Retina (tissue), 1 donor: ENCODE results near the gene PFN3.

Experiments used
- DNase-seq: peaks from one replicate; pipeline ENCODE4 v3.0.0-alpha.2; 2016

The PFN3 gene

DNA sequence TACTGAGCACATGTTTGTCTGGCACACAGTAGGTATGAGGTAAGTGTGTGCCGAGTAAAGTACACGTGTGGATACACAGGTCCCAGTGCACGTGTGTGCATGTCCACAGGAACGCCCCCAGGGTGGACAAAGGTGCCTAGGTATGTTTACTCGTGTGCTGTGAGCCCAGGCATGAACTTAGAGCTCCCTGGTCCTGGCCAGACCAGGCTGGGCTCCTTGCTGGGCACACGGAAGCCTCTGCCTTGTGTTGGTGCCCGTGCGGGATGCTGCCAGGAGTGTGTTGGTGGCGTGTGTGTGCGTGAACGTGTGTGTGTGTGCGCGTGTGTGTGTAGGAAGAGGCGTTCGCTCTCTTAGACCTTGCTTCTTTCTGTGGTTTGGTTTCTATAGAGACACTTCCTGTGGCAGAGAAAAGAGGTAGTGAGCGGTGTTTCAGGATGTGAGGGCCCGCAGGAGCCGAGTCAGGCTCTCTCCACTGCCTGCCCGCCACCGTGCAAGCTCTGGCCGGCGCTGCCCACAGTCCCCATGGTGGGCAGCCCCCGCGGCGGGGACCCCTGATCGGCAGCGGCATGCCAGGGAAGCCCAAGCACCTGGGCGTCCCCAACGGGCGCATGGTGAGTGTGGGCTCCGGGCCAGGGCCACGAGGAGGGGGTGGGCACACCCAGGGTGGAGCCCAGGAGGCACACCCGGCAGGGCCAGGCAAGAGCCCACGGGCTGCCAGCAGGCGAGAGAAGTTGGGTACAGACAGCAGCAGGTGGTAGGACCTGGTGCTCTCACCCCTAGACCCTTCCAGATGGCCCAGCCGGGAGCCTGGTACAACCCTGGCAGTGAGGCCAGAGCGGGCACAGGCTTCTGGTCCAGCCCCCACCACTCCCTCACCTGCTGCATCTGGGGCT, 42.8 kb downstream of the PFN3 start, which contains the start of gene RGS14:
Gene RGS14 (plus strand): TSS at position 466 of the 893 bp plus-strand sequence. CDS start 101 bp downstream, at position 567.
- DNase-seq = no peak

DNA sequence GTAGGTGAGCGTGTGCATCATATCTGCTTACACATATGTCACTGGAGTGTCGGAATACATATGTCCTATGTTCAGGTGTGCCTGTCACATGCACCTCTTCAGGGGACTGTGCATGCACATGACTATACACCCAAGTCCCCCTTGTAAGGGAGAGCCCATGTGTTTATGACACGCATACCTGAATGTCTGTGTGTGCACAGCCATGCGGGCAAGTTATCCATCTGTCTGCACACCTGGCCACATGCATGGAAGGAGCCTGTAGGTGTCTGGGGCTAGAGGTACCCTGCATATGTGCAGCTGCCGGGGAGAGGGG, 43.4 kb downstream of the PFN3 start:
- DNase-seq = no peak

- DNase-seq = no peak
Measured at GRCh38 chr5:177356746-177357145, 43.7 kb downstream of the PFN3 start.

DNA sequence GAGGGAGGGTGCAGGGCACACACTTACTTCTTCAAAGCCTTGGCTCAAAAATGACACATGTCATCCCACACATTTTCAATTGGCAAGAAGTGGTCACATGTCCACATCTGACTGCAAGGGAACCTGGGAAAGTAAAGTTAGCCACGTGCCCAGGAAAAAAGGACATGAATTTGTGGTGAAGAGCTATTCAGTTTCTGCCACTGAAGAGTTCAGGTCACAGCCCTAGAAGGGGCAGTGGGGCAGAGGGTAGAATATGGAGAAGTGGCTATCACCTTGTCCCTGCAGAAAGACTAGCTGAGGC, 44.6 kb downstream of the PFN3 start:
- DNase-seq = no peak

DNA sequence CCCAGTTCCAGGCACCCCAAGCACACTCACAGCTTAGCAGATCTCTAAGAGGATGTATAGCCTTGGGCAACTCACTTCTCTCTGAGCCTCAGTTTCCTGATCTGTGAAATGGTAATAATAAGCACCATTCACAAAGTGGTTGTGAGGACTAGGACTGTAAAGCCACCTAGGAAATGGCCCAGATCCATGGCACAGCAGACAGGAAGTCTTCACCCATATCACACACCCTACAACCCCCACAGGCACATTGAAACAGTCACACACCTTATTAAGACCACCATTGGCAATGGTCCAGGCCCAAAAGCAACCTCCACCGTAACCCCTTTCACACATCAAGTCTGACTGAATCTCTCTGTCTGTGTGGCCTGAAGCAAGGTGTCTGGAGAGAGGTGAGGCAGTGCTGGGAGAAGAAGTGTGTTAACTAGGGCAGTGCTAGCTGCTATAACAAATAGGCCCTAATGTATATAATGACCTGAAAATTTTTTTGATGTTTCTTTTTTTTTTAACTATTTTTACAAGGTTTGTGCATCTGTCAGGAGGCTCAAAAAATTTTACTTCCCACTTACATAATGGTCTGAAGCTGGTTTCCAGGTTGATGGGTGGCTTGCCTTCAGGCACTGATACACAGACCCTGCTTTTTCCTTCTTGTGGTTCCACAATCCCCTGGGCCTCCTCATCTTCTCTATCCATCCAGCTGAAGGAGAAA, 45.1 kb downstream of the PFN3 start:
- no peak for DNase-seq

DNA sequence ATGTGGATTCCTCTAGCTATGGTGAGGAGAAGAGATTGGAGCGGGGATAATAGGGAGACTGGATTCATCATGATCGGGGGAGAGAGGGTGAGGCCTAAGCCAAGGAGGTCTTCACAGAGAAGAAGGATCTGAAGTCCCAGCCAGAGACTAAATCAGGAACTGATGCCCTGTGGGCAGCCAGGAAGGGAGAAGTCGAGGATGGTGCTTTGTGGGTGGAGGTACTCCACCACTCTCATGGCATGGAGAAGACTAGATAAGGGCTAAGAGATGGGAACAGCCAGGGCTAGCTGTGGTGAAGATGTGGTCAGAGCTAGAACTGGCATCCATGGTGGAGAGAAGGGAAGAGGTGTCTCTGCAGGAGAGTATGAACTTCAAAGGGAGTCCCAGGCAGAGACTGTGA, 45.8 kb downstream of the PFN3 start:
- DNase-seq = no peak

DNA sequence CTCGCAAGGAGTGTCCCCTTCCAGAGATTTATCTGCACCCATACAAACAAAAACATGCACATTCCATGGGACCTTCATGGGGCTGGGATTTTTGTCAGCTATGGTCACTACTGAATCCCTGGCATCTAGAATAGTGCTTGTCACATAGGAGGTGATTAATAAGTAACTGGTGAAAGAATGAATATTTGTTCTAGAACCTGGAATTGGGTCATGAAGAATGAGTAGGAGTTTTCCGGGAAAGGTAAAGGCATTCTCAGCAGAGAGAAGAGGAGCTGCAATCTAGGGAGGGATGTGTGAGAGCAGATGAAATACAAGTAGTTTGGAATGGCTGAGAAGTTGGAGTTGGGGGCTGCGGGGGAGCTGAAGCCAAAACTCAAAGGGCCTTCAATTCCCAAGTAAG, 46.2 kb downstream of the PFN3 start:
- no peak for DNase-seq

- no peak for DNase-seq
Measured at GRCh38 chr5:177353093-177353492, 47.4 kb downstream of the PFN3 start.

GRCh38 chr5:177351392-177352329, 48.8 kb downstream of the PFN3 start, which contains the start of gene LMAN2:
Gene LMAN2, minus strand, starts transcription at chr5:177351668. Its CDS starts 21 bp downstream, at chr5:177351647.
- DNase-seq = peak; percentile 98

DNA sequence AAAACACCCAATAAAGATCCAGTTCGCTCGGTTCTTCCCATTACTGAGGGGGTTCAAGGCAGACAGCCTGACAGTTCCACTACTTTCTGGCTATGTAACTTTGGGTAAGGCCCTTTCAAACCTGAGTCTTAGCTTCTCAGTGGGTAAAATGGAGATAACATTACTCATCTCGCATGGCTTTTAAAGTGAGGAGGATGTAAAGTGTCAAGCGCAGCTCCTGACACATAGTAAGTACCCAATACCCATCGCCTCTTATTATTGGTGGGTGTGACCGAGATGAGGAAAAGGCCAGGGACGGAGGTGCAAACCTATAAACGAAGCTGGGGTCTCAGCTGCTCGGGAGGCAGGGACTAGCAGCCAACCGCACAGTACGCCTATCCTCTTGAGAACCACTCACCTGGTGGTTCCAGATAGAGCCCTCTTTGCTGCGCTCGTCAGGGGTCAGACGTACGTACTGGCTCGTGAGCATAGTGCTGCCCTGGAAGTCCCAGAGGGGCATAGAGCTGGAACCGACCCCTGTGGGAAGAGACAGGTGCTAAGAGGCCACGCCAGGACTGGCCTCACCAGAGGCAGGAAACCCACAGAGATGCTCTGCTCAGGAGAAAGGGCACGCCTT, 49.6 kb downstream of the PFN3 start:
- no peak for DNase-seq
